Neutrophil (primary cell): Measurements from ENCODE around the gene CECR2.

ENCODE experiments used
- H3K27ac ChIP-seq: fragments of 200-600 bp; sonication (generic); 2 replicates; pipeline ENCODE4 v1.5.1; 2016; ENCODE audit warnings: mild to moderate bottlenecking, moderate library complexity
- H3K27me3 ChIP-seq: fragments of 200-600 bp; sonication (generic); 2 replicates; pipeline ENCODE4 v1.6.0; 2016; ENCODE audit warnings: mild to moderate bottlenecking
- H3K36me3 ChIP-seq: fragments of 200-600 bp; sonication (generic); 2 replicates; pipeline ENCODE4 v1.5.1; 2017
- H3K4me1 ChIP-seq, 2 experiments: fragments of 200-600 bp in 1 of 2; sonication (generic) in 1 of 2; 1 replicate in 1 of 2; 2 replicates in 1 of 2; pipeline versions ENCODE4 v1.5.1 to v1.6.1; 2013 to 2016; ENCODE audit warnings: low read depth in 1 of 2, low read length in 1 of 2, mild to moderate bottlenecking in 1 of 2, moderate library complexity in 1 of 2; ENCODE audit not compliant: control insufficient read depth in 1 of 2, insufficient read depth in 1 of 2
- H3K4me3 ChIP-seq, 2 experiments: fragments of 200-600 bp in 1 of 2; sonication (generic) in 1 of 2; 1 replicate in 1 of 2; 2 replicates in 1 of 2; pipeline ENCODE4 v1.5.1; 2013 to 2016; ENCODE audit warnings: low read depth in 1 of 2, low read length in 1 of 2, mild to moderate bottlenecking in 1 of 2, moderate library complexity in 1 of 2
- H3K9me3 ChIP-seq: fragments of 200-600 bp; sonication (generic); 2 replicates; pipeline ENCODE4 v1.5.1; 2016
- CTCF ChIP-seq: fragments of 200-600 bp; sonication (generic); IDR thresholded peaks from 2 replicates; pipeline ENCODE4 v1.5.1; 2016; ENCODE audit warnings: antibody characterized with exemption

The CECR2 gene

GRCh38 chr22:17489101-17489500 is 119.8 kb downstream of the CECR2 start:
- no peaks in the 10 kb centered on the region for H3K36me3 ChIP-seq
- no peaks in the 10 kb centered on the region for H3K9me3 ChIP-seq
- H3K27me3 ChIP-seq: no peaks in the 10 kb centered on the region
- H3K4me1 ChIP-seq: peaks cover 16 to 26% of the 10 kb centered on the region in 2 experiments
- no peak overlapping the region for H3K27ac ChIP-seq
- TF ChIP-seq CTCF: no peak
- no peak overlapping the region for H3K4me3 ChIP-seq

GRCh38 chr22:17491090-17491640 is 121.9 kb downstream of the CECR2 start:
- Histone ChIP-seq H3K4me3 (no peak overlapping the region), H3K9me3 (no peaks in the 10 kb centered on the region), H3K27ac (peak overlapping the region; percentile 58), H3K4me1 (peaks cover 7 to 15% of the 10 kb centered on the region in 2 experiments), H3K27me3 (no peaks in the 10 kb centered on the region), H3K36me3 (no peaks in the 10 kb centered on the region)
- TF ChIP-seq CTCF: no peak

GRCh38 chr22:17492247-17492646 is 123.0 kb downstream of the CECR2 start:
- Histone ChIP-seq H3K36me3 (no peaks in the 10 kb centered on the region), H3K27ac (no peak overlapping the region), H3K4me3 (no peak overlapping the region), H3K9me3 (no peaks in the 10 kb centered on the region), H3K4me1 (peaks cover 14 to 21% of the 10 kb centered on the region in 2 experiments), H3K27me3 (no peaks in the 10 kb centered on the region)
- TF ChIP-seq CTCF: no peak

- TF ChIP-seq CTCF: no peak
These were observed 124.2 kb downstream of the CECR2 start for GRCh38 chr22:17493419-17493981.

GRCh38 chr22:17496841-17497240 is 127.6 kb downstream of the CECR2 start:
- H3K4me1 ChIP-seq: peaks cover 12 to 19% of the 10 kb centered on the region in 2 experiments
- H3K27me3 ChIP-seq: no peaks in the 10 kb centered on the region
- TF ChIP-seq CTCF: no peak
- no peak overlapping the region for H3K4me3 ChIP-seq
- no peaks in the 10 kb centered on the region for H3K9me3 ChIP-seq
- H3K27ac ChIP-seq: peak overlapping the region; percentile 34
- H3K36me3 ChIP-seq: no peaks in the 10 kb centered on the region

More at GRCh38 chr22:17493419-17493981, 124.2 kb downstream of the CECR2 start:
- Histone ChIP-seq H3K36me3 (no peaks in the 10 kb centered on the region), H3K4me1 (peaks cover 14 to 21% of the 10 kb centered on the region in 2 experiments), H3K27ac (no peak overlapping the region), H3K4me3 (no peak overlapping the region), H3K9me3 (no peaks in the 10 kb centered on the region), H3K27me3 (no peaks in the 10 kb centered on the region)
